Measurements from ENCODE around the gene ZGPAT. TPM values are rescaled to one million over a fixed set of nuclear protein-coding genes. Genes with fewer than 3 reads are reported as not detected.

ZGPAT gene
- total RNA-seq, 1 experiment from 2014 or later, result 27.6 TPM

GRCh38 chr20:63755933-63756647 lies 48.3 kb downstream of the ZGPAT start:
- no peak overlapping the region for H2BK15ac ChIP-seq (ENCODE audit: low read depth, low read length)

More at GRCh38 chr20:63755933-63756647, 48.3 kb downstream of the ZGPAT start:
- no peak overlapping the region for H2BK120ac ChIP-seq (ENCODE audit: low read depth, low read length, poor library complexity, severe bottlenecking)
- no peak overlapping the region for H3K4me2 ChIP-seq (ENCODE audit: insufficient read depth, insufficient read length, low read length)
- Mint-ChIP-seq H3K9me3 (no peaks in the 10 kb centered on the region), H3K27me3 (ENCODE audit: low read depth) (no peaks in the 10 kb centered on the region), H3K4me3 (no peak overlapping the region), H3K4me1 (peaks cover 14 to 22% of the 10 kb centered on the region in 2 experiments), H3K27ac (peak overlapping the region in 1 of 3 experiments; percentile 55; a peak in 1 of 7 replicates), H3K36me3 (ENCODE audit: insufficient read depth in 1 of 3, low read depth in 3 of 3) (peaks cover 0 to 11% (median 2%) of the 10 kb centered on the region in 3 experiments; a peak in 5 of 7 replicates)
- H2AK5ac ChIP-seq (ENCODE audit: insufficient read length, low read length), result no peak overlapping the region
- no peak overlapping the region for H3T11ph ChIP-seq (ENCODE audit: low read length)
- H3K23me2 ChIP-seq (ENCODE audit: insufficient read length, low read depth, low read length, poor library complexity, severe bottlenecking), result no peaks in the 10 kb centered on the region
- H3K23ac ChIP-seq (ENCODE audit: insufficient read length, low read depth, low read length), result no peak overlapping the region
- H2BK12ac ChIP-seq (ENCODE audit: insufficient read length, low read depth, low read length), result no peak overlapping the region
- H3K79me2 ChIP-seq (ENCODE audit: insufficient read depth, low read length), result no peaks in the 10 kb centered on the region
- no peaks in the 10 kb centered on the region for H3K9me3 ChIP-seq (ENCODE audit: control insufficient read depth, low read depth, low read length)
- H4K5ac ChIP-seq (ENCODE audit: insufficient read length, low read depth, low read length), result no peak overlapping the region
- no peak overlapping the region for H2BK20ac ChIP-seq (ENCODE audit: low read depth, low read length, poor library complexity, severe bottlenecking)
- no peak overlapping the region for H3K14ac ChIP-seq (ENCODE audit: insufficient read depth, low read length)
- WGBS (ENCODE audit: extremely low coverage, insufficient read length, low lambda C conversion rate), result no CpG with 5 or more reads among the region's 18 CpGs
- H2AFZ ChIP-seq (ENCODE audit: low read length), result no peak overlapping the region
- no peak overlapping the region for H2BK5ac ChIP-seq (ENCODE audit: insufficient read length, low read length)
- H3K56ac ChIP-seq (ENCODE audit: insufficient read length, low read depth, low read length), result no peak overlapping the region
- H4K8ac ChIP-seq (replicated peaks; ENCODE audit: insufficient read length, low read depth, low read length), result no peak overlapping the region
- H3K79me1 ChIP-seq (ENCODE audit: insufficient read depth, low read depth, low read length, poor library complexity, severe bottlenecking), result no peaks in the 10 kb centered on the region
- H3K27ac ChIP-seq (ENCODE audit: insufficient read length, low read depth, low read length), result no peak overlapping the region
- TF ChIP-seq CTCF (conservative IDR thresholded peaks at IDR 0.05), result no peak
- H4K91ac ChIP-seq (ENCODE audit: insufficient read length, low read depth, low read length), result no peak overlapping the region
- H3K18ac ChIP-seq (ENCODE audit: insufficient read length, low read depth, low read length), result no peak overlapping the region
- H3K9ac ChIP-seq (ENCODE audit: extremely low read depth, insufficient read length, low read length), result no peak overlapping the region
- no peaks in the 10 kb centered on the region for H4K20me1 ChIP-seq (ENCODE audit: control insufficient read depth, insufficient read depth, insufficient read length)
- DNase-seq, result peak; percentile 18
- no peak overlapping the region for H3K4ac ChIP-seq (ENCODE audit: low read depth, low read length)
- H3K4me1 ChIP-seq (ENCODE audit: insufficient read depth, low read length), result no peaks in the 10 kb centered on the region; the same call in 1 of the 2 replicates
- no peaks in the 10 kb centered on the region for H3K27me3 ChIP-seq (ENCODE audit: insufficient read depth, low read length)

Data from H9 (cell line).